PC-9 (cell line): Measurements from ENCODE around the gene ZMYM2. TPM values are rescaled to one million over a fixed set of nuclear protein-coding genes. Genes with fewer than 3 reads are reported as not detected.

Experiments used
- Bru-seq: library from RNA; stranded (reverse); fragments of 400-500 nt; gene quantifications from one replicate; lab custom pipeline; 2021; lab: Mats Ljungman, UMichigan
- BruChase-seq, 2 experiments: library from RNA; stranded (reverse); fragments of 400-500 nt; gene quantifications; one replicate each; lab custom pipeline; 2021; lab: Mats Ljungman, UMichigan
- BruUV-seq: library from RNA; stranded (reverse); fragments of 400-500 nt; replicated peaks from 2 replicates; lab custom pipeline; 2021; lab: Mats Ljungman, UMichigan
- CTCF ChIA-PET: fragments of 300-600 bp; sonication (Branson Sonifier 250); formaldehyde crosslinking; loops from one replicate; lab custom pipeline; 2022; ENCODE audit warnings: antibody characterized with exemption; lab: Charles Lee
- POLR2A ChIA-PET: fragments of 300-600 bp; sonication (Branson Sonifier 250); formaldehyde crosslinking; loops from one replicate; lab custom pipeline; 2022; ENCODE audit warnings: antibody characterized with exemption; ENCODE audit not compliant: unreplicated experiment; lab: Charles Lee
- DNase-seq, 2 experiments: peaks; one replicate each; pipeline versions ENCODE4 v3.0.0 to v3.0.0-alpha.2; 2015 to 2022; ENCODE audit warnings: mixed read lengths in 1 of 2
- H2AFZ ChIP-seq: fragments of 200-600 bp; sonication (generic); 2 replicates; pipeline ENCODE4 v1.8.1; 2017; ENCODE audit warnings: antibody characterized with exemption
- H3F3A ChIP-seq: fragments of 200-600 bp; sonication (generic); 2 replicates; pipeline ENCODE4 v1.8.1; 2017; ENCODE audit warnings: antibody characterized with exemption, mild to moderate bottlenecking, low read depth; ENCODE audit not compliant: insufficient read depth
- H3K27ac ChIP-seq: fragments of 200-600 bp; sonication (generic); 2 replicates; pipeline ENCODE4 v1.6.1; 2016; ENCODE audit warnings: mixed run types
- H3K27me3 ChIP-seq: fragments of 200-600 bp; sonication (generic); 2 replicates; pipeline ENCODE4 v1.6.1; 2016; ENCODE audit warnings: low read depth, mixed run types; ENCODE audit not compliant: insufficient read depth
- H3K36me3 ChIP-seq: fragments of 200-600 bp; sonication (generic); 2 replicates; pipeline ENCODE4 v1.6.1; 2016; ENCODE audit warnings: low read depth, mixed run types
- H3K4me1 ChIP-seq: fragments of 200-600 bp; sonication (generic); replicated peaks from 2 replicates; pipeline ENCODE4 v1.6.1; 2016; ENCODE audit warnings: mixed run types; ENCODE audit not compliant: insufficient read depth
- H3K4me2 ChIP-seq: fragments of 200-600 bp; sonication (generic); 2 replicates; pipeline ENCODE4 v1.6.1; 2017; ENCODE audit warnings: mixed run types
- H3K4me3 ChIP-seq: fragments of 200-600 bp; sonication (generic); 2 replicates; pipeline ENCODE4 v1.6.1; 2016; ENCODE audit warnings: mixed run types
- H3K79me2 ChIP-seq: fragments of 200-600 bp; sonication (generic); 2 replicates; pipeline ENCODE4 v1.6.1; 2017; ENCODE audit warnings: low read depth, mixed run types
- H3K9me2 ChIP-seq: fragments of 200-600 bp; sonication (generic); 2 replicates; pipeline ENCODE4 v1.8.1; 2017; ENCODE audit warnings: mild to moderate bottlenecking; ENCODE audit not compliant: insufficient read depth
- H3K9me3 ChIP-seq: fragments of 200-600 bp; sonication (generic); 2 replicates; pipeline ENCODE4 v1.8.1; 2016; ENCODE audit warnings: low read depth; ENCODE audit not compliant: insufficient read depth
- H4K20me1 ChIP-seq: fragments of 200-600 bp; sonication (generic); 2 replicates; pipeline ENCODE4 v1.8.1; 2017; ENCODE audit not compliant: insufficient read depth
- EZH2 ChIP-seq: fragments of 200-600 bp; sonication (generic); IDR thresholded peaks from 2 replicates; pipeline ENCODE4 v1.8.0; 2017; ENCODE audit warnings: antibody characterized with exemption, low read depth
- intact Hi-C: fragments of 100-400 bp; cut with micrococcal nuclease; formaldehyde crosslinking; loops from one replicate; pipeline ENCODE4 v1.10.0; 2022; ENCODE audit not compliant: unreplicated experiment
- long read RNA-seq: library from polyadenylated mRNA; stranded (forward); transcript quantifications from one replicate; pipeline ENCODE4 v2.0.0, GENCODE V29; 2022
- total RNA-seq: library from RNA; stranded (reverse); gene quantifications from 2 replicates; pipeline ENCODE4 v1.2.3, GENCODE V29; 2021
- TF ChIP-seq, protein P1 (sequence below): fragments of 200-600 bp; sonication (generic); conservative IDR thresholded peaks from 2 replicates; pipeline ENCODE4 v1.6.1; 2017; ENCODE audit warnings: mixed run types, antibody characterized with exemption, mild to moderate bottlenecking, moderate library complexity

Gene ZMYM2
- total RNA-seq: 47.1 and 55.1 TPM in 2 replicates
- Bru-seq, nascent RNA: percentile 86 among the genes with signal in this experiment
- percentile 90 among the genes with signal in this experiment for BruChase-seq, experiment 1, labeled RNA remaining after a 2-hour chase
- BruChase-seq, experiment 2, labeled RNA remaining after a 6-hour chase: percentile 82 among the genes with signal in this experiment
- long read RNA-seq, full-length matches to known transcripts: 1 of 9 reads
- long read RNA-seq, partial matches to known transcripts: 3 of 9 reads
- long read RNA-seq, other reads (novel, unspliced or antisense): 5 of 9 reads

DNA sequence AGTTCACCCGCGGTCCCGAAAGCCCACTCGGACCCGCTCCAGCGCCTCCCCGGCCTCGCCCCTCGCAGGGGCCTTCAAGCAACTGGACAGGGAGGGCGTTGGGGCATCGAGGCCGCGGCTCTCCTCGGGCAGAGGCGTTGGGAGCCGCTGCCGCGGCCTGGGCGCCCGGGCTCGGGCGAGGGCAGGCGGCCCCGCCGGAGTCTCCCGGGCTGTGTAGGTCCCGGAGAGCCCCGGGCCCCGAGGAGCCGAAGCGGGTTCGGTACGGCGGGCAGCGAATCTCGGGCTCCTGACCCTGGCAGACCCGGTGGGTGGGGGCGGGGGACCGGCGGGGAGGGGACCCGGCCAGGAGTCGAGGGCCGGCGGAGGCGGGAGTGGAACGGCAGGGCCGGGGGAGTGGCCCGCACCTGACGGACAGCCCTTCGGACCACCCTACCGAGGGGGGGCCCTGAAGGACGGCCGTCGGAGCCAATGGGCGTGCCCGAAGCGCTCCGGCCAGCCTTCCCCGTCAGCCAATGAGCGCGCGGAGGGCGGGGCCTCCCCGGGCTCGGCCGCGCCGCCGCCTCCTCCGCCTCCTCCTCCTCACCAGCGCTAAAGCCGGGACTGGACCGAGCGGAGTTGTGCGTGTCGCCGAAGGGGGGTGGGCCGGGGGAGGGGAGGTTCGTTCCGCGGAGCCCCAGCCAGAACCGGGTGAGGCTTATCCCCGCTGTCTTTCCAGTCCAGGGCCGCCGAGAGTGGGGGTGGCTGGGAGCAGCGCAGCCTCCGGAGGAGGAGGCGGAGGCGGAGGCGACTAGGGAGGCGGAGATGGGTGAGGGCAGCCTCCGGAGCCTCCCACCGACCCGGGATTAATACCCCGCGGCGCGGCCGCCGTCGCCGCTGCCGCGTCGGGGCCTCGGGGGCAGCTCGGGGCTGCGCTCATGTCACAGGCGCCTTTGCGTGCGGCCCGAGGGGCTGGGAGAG, at the start of gene ZMYM2:
ZMYM2 (plus strand) TSS at position 573 of the 957 bp plus-strand sequence. CDS start 34,346 bp downstream, outside the sequence.
- intact Hi-C loops: loop anchor here (5.0 to 10.0 kb wide), 2 partner anchors 96 to 354 kb away; partner anchors contain the start of gene ZMYM5
- Histone ChIP-seq H3K4me1 (peaks cover 16% of the 10 kb centered on the region), H3K79me2 (peaks cover 37% of the 10 kb centered on the region), H3K9me2 (no peaks in the 10 kb centered on the region), H3K4me2 (peak within 1 kb of the TSS; percentile 93), H3K36me3 (peaks cover 19% of the 10 kb centered on the region; the same call in 1 of the 2 replicates), H3K9me3 (no peaks in the 10 kb centered on the region), H3K27ac (peak within 1 kb of the TSS; percentile 48), H2AFZ (peak within 1 kb of the TSS; percentile 91), H3K27me3 (no peaks in the 10 kb centered on the region), H3F3A (peaks cover 18% of the 10 kb centered on the region; the same call in 1 of the 2 replicates), H3K4me3 (peak within 1 kb of the TSS; percentile 76), H4K20me1 (peaks cover 29% of the 10 kb centered on the region)
- ChIA-PET CTCF (interaction anchor here (0.6 kb wide), 1 partner anchor 57 kb away, joined by 5 read pairs; no protein-coding TSS in a partner anchor), POLR2A (no interaction called here)
- DNase-seq: peak; percentile 80 to 97
- no TSS peak for BruUV-seq
- no peak for TF ChIP-seq EZH2
- TF ChIP-seq, protein P1, sequence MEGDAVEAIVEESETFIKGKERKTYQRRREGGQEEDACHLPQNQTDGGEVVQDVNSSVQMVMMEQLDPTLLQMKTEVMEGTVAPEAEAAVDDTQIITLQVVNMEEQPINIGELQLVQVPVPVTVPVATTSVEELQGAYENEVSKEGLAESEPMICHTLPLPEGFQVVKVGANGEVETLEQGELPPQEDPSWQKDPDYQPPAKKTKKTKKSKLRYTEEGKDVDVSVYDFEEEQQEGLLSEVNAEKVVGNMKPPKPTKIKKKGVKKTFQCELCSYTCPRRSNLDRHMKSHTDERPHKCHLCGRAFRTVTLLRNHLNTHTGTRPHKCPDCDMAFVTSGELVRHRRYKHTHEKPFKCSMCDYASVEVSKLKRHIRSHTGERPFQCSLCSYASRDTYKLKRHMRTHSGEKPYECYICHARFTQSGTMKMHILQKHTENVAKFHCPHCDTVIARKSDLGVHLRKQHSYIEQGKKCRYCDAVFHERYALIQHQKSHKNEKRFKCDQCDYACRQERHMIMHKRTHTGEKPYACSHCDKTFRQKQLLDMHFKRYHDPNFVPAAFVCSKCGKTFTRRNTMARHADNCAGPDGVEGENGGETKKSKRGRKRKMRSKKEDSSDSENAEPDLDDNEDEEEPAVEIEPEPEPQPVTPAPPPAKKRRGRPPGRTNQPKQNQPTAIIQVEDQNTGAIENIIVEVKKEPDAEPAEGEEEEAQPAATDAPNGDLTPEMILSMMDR: no peak

DNA sequence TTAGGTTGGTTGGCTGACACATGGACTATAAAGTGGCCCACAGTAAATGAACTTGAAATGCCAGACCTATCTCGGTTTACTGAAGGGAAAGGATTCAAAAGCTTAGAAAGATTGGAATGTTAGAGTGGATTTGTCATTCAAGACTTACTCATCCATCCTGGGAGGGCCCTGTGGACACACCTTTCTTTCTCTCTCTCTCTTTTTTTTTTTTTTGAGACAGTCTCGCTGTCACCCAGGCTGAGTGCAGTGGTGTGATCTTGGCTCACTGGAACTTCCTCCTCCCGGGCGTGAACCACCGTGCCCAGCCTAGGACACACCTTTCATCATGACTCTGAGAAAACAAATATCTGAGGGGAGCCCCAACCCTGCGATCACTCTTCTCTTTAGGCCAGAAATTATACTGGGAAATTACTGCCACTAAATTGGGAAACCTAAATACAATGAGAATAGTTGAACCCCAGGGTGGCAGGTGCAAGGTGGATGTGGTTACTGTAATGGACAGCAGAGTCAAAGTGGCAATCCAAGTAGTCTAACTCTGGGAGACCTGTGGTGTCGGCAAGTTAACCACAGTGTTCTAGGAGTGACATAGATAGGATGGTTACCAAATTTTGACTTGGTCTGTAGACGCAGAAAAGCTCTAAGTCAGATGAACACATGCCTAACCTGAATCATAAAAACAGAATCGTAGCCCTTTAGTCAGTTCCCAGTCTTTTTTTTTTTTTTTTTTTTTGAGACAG, 48.0 kb upstream of the ZMYM2 start:
- ChIA-PET CTCF (interaction anchor here (0.6 kb wide), 1 partner anchor 806 kb away, joined by 10 read pairs; no protein-coding TSS in a partner anchor), POLR2A (no interaction called here)
- TF ChIP-seq, protein P1: no peak
- TF ChIP-seq EZH2: no peak
- TSS peak; percentile 26 for BruUV-seq
- Histone ChIP-seq H2AFZ (no peak overlapping the region), H3K27ac (peak overlapping the region; percentile 83), H3K79me2 (no peaks in the 10 kb centered on the region), H3F3A (peaks cover 19% of the 10 kb centered on the region), H3K36me3 (no peaks in the 10 kb centered on the region), H4K20me1 (no peaks in the 10 kb centered on the region), H3K4me1 (peaks cover 17% of the 10 kb centered on the region), H3K4me3 (no peak overlapping the region), H3K27me3 (no peaks in the 10 kb centered on the region), H3K4me2 (peak overlapping the region; percentile 49), H3K9me2 (no peaks in the 10 kb centered on the region), H3K9me3 (no peaks in the 10 kb centered on the region; the same call in 1 of the 2 replicates)
- DNase-seq: peak; percentile 57 to 88
- intact Hi-C loops: no loop called here
